Parathyroid adenoma (tissue), 2 donors: ENCODE data around the gene UXS1.
"Not testable (repeated sequence)": the region's sequence is repeated elsewhere in the genome, so short reads cannot be mapped to it uniquely, and the experiment has no call there.

Experiments used
- H2AFZ ChIP-seq: fragments of 300-600 bp; sonication (generic); one replicate; pipeline ENCODE4 v1.7.0; 2017; ENCODE audit warnings: antibody characterized with exemption, mild to moderate bottlenecking
- H3K27ac ChIP-seq: fragments of 300-600 bp; sonication (generic); one replicate; pipeline ENCODE4 v1.7.0; 2017
- H3K27me3 ChIP-seq: fragments of 300-600 bp; sonication (generic); one replicate; pipeline ENCODE4 v1.7.0; 2017; ENCODE audit warnings: low read length; ENCODE audit not compliant: control insufficient read depth, insufficient read depth
- H3K36me3 ChIP-seq: fragments of 300-600 bp; sonication (generic); one replicate; pipeline ENCODE4 v1.7.0; 2017; ENCODE audit warnings: low read length; ENCODE audit not compliant: control insufficient read depth, insufficient read depth
- H3K4me1 ChIP-seq: fragments of 300-600 bp; sonication (generic); one replicate; pipeline ENCODE4 v1.7.0; 2017; ENCODE audit warnings: control low read depth
- H3K4me2 ChIP-seq: fragments of 300-600 bp; sonication (generic); one replicate; pipeline ENCODE4 v1.7.0; 2017; ENCODE audit warnings: low read length
- H3K4me3 ChIP-seq: fragments of 300-600 bp; sonication (generic); one replicate; pipeline ENCODE4 v1.7.0; 2017; ENCODE audit warnings: low read depth, low read length
- H3K79me2 ChIP-seq: fragments of 300-600 bp; sonication (generic); one replicate; pipeline ENCODE4 v1.7.0; 2017; ENCODE audit warnings: control low read depth
- H3K9ac ChIP-seq: fragments of 300-600 bp; sonication (generic); one replicate; pipeline ENCODE4 v1.7.0; 2017; ENCODE audit warnings: mild to moderate bottlenecking
- H3K9me3 ChIP-seq: fragments of 300-600 bp; sonication (generic); one replicate; pipeline ENCODE4 v1.7.0; 2017; ENCODE audit warnings: low read length; ENCODE audit not compliant: control insufficient read depth
- CTCF ChIP-seq: fragments of 300-600 bp; sonication (generic); IDR thresholded peaks from one replicate; pipeline ENCODE4 v1.7.0; 2017; ENCODE audit warnings: antibody characterized with exemption, mild to moderate bottlenecking
- donor health status: primary hyperparathyroidism.

UXS1 gene

GRCh38 chr2:106223347-106223746 lies 29.2 kb upstream of the UXS1 start:
- Histone ChIP-seq H3K9ac (no peak overlapping the region), H3K4me1 (no peaks in the 10 kb centered on the region), H3K9me3 (no peaks in the 10 kb centered on the region), H3K36me3 (no peaks in the 10 kb centered on the region), H2AFZ (no peak overlapping the region), H3K4me2 (no peak overlapping the region), H3K79me2 (no peaks in the 10 kb centered on the region), H3K4me3 (no peak overlapping the region), H3K27me3 (no peaks in the 10 kb centered on the region), H3K27ac (no peak overlapping the region)
- no peak for TF ChIP-seq CTCF

GRCh38 chr2:106222057-106222456 lies 28.0 kb upstream of the UXS1 start:
- not testable (repeated sequence) for H3K79me2 ChIP-seq, H3K27ac ChIP-seq, H3K9ac ChIP-seq, H3K4me1 ChIP-seq, H2AFZ ChIP-seq, H3K9me3 ChIP-seq, H3K4me3 ChIP-seq, H3K27me3 ChIP-seq, H3K36me3 ChIP-seq, H3K4me2 ChIP-seq

- no peak overlapping the region for H3K4me2 ChIP-seq
- no peak overlapping the region for H3K4me3 ChIP-seq
- H3K9ac ChIP-seq, result no peak overlapping the region
- no peaks in the 10 kb centered on the region for H3K27me3 ChIP-seq
- no peaks in the 10 kb centered on the region for H3K79me2 ChIP-seq
- no peak for TF ChIP-seq CTCF
- no peak overlapping the region for H3K27ac ChIP-seq
- H3K9me3 ChIP-seq, result no peaks in the 10 kb centered on the region
- no peaks in the 10 kb centered on the region for H3K4me1 ChIP-seq
- no peaks in the 10 kb centered on the region for H3K36me3 ChIP-seq
- H2AFZ ChIP-seq, result no peak overlapping the region
Measured at GRCh38 chr2:106219813-106220212, 25.7 kb upstream of the UXS1 start.

- not testable (repeated sequence) for H3K4me2 ChIP-seq, H3K4me3 ChIP-seq, H3K79me2 ChIP-seq, H3K9me3 ChIP-seq, H3K9ac ChIP-seq, H3K27me3 ChIP-seq, H2AFZ ChIP-seq, H3K4me1 ChIP-seq, H3K36me3 ChIP-seq, H3K27ac ChIP-seq
Measured at GRCh38 chr2:106219157-106219556, 25.1 kb upstream of the UXS1 start.

GRCh38 chr2:106208874-106209273 lies 14.8 kb upstream of the UXS1 start:
- Histone ChIP-seq H3K27ac (no peak overlapping the region), H3K36me3 (no peaks in the 10 kb centered on the region), H3K4me3 (no peak overlapping the region), H3K9me3 (no peaks in the 10 kb centered on the region), H3K4me1 (no peaks in the 10 kb centered on the region), H2AFZ (no peak overlapping the region), H3K79me2 (no peaks in the 10 kb centered on the region), H3K9ac (no peak overlapping the region), H3K4me2 (no peak overlapping the region), H3K27me3 (no peaks in the 10 kb centered on the region)
- no peak for TF ChIP-seq CTCF

- H3K4me3 ChIP-seq, result no peak overlapping the region
- no peak for TF ChIP-seq CTCF
- no peak overlapping the region for H3K4me2 ChIP-seq
- no peak overlapping the region for H2AFZ ChIP-seq
- H3K9me3 ChIP-seq, result no peaks in the 10 kb centered on the region
- H3K36me3 ChIP-seq, result no peaks in the 10 kb centered on the region
- H3K4me1 ChIP-seq, result no peaks in the 10 kb centered on the region
- H3K27ac ChIP-seq, result no peak overlapping the region
- H3K79me2 ChIP-seq, result no peaks in the 10 kb centered on the region
- no peak overlapping the region for H3K9ac ChIP-seq
- no peaks in the 10 kb centered on the region for H3K27me3 ChIP-seq
Measured at GRCh38 chr2:106208399-106208798, 14.3 kb upstream of the UXS1 start.
